NAMALWA (cell line): ENCODE measurements around the gene CDC45.
"Not testable (repeated sequence)": the region's sequence is repeated elsewhere in the genome, so short reads cannot be mapped to it uniquely, and the experiment has no call there.

Source experiments
- DNase-seq: peaks from one replicate; pipeline ENCODE4 v3.0.0-alpha.2; 2015; ENCODE audit warnings: low spot score

CDC45 gene

DNA sequence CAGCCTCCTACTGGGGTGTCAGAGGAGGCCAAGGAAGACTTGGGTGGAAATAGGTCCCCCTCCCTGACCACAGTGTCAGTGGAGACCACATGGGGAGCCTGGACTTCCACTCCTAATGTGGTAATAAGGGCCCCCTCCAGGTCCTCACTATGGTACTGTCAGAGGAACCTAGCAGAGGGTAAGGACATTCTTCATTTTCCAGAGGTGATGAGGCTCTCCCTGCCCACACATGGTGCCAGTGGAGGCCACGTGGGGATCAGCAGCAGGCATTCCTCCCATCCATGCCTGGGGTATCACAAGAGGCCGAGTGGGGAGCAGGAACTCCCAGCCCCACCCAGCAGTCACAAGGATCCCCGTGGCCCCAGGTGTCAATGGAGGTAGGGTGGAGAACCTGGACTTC lies 51.0 kb downstream of the CDC45 start:
- DNase-seq = no peak

DNA sequence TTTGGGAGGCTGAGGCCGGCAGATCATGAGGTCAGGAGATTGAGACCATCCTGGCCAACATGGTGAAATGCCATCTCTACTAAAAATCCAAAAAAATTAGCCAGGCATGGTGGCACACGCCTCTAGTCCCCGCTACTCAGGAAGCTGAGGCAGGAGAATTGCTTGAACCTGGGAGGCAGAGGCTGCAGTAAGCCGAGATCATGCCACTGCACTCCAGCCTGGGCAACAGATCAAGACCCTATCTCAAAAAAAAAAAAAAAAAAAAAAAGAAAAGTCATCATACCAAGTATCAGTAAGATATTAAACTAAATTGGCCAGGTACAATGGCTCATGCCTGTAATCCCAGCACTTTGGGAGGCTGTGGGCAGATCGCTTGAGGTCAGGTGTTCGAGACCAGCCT lies 51.6 kb downstream of the CDC45 start:
- not testable (repeated sequence) for DNase-seq

GRCh38 chr22:19533049-19533626 lies 53.4 kb downstream of the CDC45 start:
- DNase-seq = no peak

GRCh38 chr22:19533857-19534256 lies 54.1 kb downstream of the CDC45 start:
- DNase-seq = no peak

DNA sequence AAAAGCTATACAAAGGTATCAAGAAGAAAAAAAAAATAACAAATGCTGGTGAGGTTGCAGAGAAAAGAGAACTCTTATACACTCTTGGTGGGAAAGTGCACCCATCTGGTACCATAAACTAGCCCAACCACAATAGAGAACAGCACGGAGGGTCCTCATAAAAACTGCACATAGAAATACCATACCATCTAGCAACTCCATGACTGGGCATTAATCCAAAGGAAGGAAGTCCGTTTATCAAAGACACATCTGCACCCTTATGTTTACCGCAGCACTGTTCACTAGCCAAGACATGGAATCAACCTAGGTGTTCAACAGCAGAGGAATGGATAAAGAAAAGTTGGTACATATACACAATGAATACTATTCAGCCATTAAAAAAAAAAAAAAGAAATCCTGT lies 55.3 kb downstream of the CDC45 start:
- DNase-seq = no peak

DNA sequence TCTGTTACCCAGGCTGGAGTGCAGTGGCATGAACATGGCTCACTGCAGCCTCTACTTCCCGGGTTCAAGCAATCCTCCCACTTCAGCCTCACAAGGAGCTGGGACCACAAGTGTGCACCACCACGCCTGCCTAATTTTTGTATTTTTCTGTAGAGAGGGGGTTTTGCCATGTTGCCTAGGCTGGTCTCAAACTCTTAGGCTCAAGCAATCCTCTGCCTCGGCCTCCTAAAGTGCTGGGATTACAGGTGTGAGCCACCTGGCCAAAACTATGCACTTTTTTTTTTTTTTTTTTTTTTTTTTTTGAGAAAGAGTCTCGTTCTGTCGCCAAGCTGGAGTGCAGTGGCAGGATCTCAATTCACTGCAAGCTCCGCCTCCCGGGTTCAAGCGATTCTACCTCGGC lies 56.8 kb downstream of the CDC45 start:
- no peak for DNase-seq

- no peak for DNase-seq
Observed at GRCh38 chr22:19537941-19538488, 58.3 kb downstream of the CDC45 start.

DNA sequence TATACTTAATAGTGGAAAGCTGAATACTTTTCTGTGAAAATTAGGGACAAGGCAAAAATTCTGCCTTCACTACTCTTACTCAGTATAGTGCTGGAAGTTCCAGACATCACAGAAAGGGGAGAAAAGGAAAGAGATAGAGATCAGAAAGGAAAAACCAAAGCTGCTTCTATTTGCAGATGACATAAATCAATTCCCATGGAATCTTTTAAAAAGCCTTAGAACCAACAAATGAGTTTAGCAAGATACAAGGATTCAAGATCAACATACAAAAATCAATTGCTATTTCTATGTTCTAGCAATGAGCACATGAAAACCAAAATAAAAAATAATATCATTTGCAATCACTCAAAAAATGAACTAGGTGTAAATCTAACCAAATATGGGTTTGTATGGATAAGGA lies 60.7 kb downstream of the CDC45 start:
- DNase-seq = no peak

DNA sequence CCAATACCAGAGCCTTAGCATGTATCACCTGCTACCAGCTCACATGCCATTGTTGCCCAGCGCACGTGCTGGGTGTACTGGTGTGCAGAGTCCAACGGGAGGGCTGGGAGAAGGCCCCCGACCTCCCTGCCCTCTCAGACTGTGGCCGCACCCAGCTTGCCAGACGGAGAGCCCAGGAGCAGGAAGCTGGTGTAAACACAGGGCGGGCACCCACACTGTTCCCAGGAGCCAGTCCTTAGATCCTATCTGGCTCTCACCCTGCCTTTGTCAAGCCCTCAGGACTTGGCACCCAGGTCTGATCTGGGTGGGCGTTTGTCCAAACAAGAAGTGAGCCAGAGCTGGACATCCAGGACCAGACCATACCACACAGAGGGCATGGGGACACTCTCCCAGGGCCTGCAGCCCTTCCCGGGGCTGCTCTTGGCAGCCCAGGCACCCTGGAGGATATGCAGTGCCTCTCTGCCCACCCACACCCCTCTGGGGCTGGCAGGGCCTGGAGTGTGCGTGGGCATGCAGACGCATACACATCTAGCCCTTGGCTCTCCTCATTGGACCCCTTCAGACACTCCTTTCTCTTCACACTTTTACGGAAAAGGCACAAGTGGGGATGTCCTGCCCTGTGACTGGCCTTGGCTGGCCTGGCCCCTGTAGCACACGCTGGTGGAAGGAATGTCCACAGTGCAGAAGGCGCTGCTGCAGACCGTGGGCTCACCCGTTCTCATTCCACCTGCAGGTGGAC lies 64.4 kb downstream of the CDC45 start:
- no peak for DNase-seq

DNA sequence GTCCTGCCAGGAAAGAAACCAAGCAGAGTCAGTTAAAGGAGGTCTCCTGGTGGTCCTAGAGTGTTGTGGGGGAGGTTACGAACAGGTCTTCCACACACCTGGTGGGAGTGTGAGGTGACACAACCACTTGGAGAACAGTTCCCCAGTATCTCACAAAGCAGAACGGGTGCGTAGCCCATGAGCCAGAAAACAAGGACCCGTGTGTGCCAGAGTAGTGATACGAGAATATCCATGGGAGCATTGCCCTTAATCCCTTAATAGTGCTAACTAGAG lies 66.2 kb downstream of the CDC45 start:
- DNase-seq = no peak

GRCh38 chr22:19546680-19547079 lies 67.0 kb downstream of the CDC45 start:
- DNase-seq = no peak

DNA sequence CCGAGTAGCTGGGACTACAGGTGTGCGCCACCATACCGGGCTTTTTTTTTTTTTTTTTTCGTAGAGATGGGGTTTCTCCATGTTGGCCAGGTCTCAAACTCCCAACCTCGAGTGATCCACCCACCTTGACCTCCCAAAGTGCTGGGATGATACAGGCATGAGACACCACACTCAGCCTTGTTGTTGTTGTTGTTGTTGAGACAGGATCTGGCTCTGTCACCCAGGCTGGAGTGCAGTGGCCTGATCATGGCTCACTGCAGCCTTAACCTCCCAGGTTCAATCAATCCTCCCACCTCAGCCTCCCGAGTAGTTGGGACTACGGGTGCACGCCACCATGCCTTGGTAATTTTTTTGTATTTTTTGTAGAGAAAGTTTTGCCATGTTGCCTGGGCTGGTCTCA lies 67.9 kb downstream of the CDC45 start:
- DNase-seq = no peak

- DNase-seq = not testable (repeated sequence)
Observed at GRCh38 chr22:19548427-19548826, 68.7 kb downstream of the CDC45 start.

DNA sequence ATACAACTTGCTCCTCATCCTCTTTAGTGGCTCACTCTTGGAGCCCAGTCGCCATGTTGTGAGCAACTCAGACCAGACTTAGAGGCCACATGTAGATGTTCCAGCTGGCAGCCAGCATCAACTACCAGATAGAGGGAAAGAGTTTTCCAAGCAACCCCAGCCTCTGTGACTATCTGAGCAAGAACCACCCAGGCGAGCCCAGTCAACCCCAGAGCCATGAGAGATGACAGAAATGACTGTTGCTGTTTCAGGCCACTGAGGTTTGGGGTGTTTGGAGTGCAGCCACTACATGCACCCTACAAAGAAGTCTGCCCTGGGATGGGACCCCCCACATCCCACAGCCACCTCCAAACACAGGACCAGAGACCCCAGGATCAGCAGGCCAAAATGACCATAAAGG lies 69.2 kb downstream of the CDC45 start:
- no peak for DNase-seq

GRCh38 chr22:19549428-19549827 lies 69.7 kb downstream of the CDC45 start:
- DNase-seq = no peak

GRCh38 chr22:19550382-19550781 lies 70.7 kb downstream of the CDC45 start:
- no peak for DNase-seq

GRCh38 chr22:19553201-19553600 lies 73.5 kb downstream of the CDC45 start:
- no peak for DNase-seq

- no peak for DNase-seq
Observed at GRCh38 chr22:19554834-19555404, 75.2 kb downstream of the CDC45 start.

DNA sequence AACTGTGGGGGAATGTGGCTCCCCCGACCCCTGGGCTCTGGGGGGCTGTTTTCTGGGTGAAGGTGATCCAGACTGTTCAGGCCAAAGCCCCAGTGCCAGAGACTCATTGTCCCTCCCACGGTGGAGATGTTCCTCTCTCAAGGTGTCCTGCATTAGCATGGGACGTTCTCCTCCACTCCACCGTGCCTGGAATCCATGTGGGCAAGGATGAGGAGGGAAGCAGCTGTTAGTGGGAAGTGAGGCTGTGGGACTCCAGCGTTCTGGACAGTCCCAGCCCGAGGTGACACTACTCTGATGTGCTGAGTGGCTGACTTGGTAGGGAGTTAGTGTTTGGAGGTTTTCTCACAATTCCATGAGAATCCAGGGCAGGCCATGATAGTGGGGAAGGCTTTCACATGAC lies 75.9 kb downstream of the CDC45 start:
- no peak for DNase-seq

DNA sequence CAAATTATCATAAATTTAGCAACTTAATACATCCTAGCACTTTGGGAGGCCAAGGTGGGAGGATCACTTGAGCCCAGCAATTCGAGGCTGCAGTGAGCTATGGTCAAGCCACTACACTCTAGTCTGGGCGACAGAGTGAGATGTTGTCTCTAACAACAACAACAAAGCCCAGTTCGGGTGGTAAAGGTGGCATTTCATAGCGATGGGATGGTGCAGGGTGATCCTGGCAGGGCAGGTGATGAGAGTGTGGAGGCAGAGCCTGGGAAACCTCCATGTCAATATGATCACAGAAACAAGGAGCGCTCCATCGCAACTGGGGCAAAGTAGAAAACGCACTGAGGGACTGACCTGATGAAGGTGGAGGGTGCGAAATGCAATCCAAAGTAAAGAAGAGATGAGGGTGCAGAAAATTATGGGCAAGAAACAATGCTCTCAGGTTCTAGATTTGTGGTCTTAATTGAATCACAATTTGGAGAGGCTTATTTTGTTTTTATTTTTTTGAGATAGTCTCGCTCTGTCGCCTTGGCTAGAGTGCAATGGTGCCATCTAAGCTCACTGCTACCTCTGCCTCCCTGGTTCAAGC lies 77.3 kb downstream of the CDC45 start:
- DNase-seq = no peak

DNA sequence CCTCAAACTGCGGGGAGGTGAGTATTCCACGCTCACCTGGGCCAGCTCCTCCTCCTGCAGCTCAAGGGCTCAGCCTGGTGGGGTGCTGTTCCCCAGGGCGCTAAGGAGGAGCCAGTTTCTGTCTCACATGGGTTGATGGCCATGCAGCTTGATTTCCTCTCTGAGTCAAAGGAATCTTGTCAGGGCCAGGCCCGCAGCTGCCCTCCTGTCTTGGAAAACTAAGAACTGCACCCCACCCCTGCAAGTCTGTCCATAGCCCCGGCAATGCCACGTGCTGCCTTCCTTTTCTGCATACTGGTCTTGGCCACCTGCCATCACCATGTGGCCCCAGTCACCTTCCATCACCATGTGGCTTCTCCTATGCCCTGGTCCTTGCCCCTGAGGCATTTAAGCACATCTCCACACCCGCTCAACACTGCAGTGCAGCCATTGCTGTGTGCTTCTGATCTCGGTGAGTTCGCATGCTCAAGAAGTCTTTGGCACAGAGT lies 79.6 kb downstream of the CDC45 start:
- DNase-seq = no peak

- DNase-seq = no peak
Observed at GRCh38 chr22:19559956-19560355, 80.2 kb downstream of the CDC45 start.
